Right lobe of liver (tissue), 6 donors: ENCODE measurements around the gene CYP2E1. TPM values are rescaled to one million over a fixed set of nuclear protein-coding genes. Genes with fewer than 3 reads are reported as not detected.

Experiments
- ATAC-seq, 4 donors: fragments of 200-7000 bp; cut with Tn5 transposase; one replicate each; pipeline ENCODE4 v1.9.1; 2020; ENCODE audit warnings: mild to moderate bottlenecking in 4 of 4, moderate library complexity in 4 of 4
- DNase-seq, 3 donors: peaks; one replicate each; pipeline ENCODE4 v3.0.0-alpha.2; 2020
- H3K27ac ChIP-seq, 3 donors: fragments of 200-600 bp; one replicate each; pipeline ENCODE4 v1.8.0; 2022
- H3K27me3 ChIP-seq, 2 donors: fragments of 200-600 bp; one replicate each; pipeline ENCODE4 v1.8.0; 2022
- H3K36me3 ChIP-seq, 4 donors: fragments of 200-600 bp; sonication (generic) in 1 of 4; one replicate each; pipeline versions ENCODE4 v1.5.1 to v1.8.0; 2017 to 2022; ENCODE audit warnings: control low read depth in 1 of 4
- H3K4me1 ChIP-seq, 4 donors: fragments of 200-600 bp; sonication (generic) in 1 of 4; one replicate each; pipeline versions ENCODE4 v1.5.1 to v1.8.0; 2017 to 2022; ENCODE audit warnings: control low read depth in 1 of 4
- H3K4me3 ChIP-seq, 3 donors: fragments of 200-600 bp; one replicate each; pipeline ENCODE4 v1.8.0; 2022
- H3K9me3 ChIP-seq, 4 donors: fragments of 200-600 bp; sonication (generic) in 1 of 4; one replicate each; pipeline versions ENCODE4 v1.5.1 to v1.8.0; 2017 to 2022; ENCODE audit warnings: control low read depth in 1 of 4
- POLR2A ChIP-seq: fragments of 450-650 bp; IDR thresholded peaks from one replicate; pipeline ENCODE4 v1.6.1; 2017; ENCODE audit warnings: antibody characterized with exemption, mild to moderate bottlenecking
- WGBS: methylation state at CpG from one replicate; pipeline ENCODE4 v1.1.6; 2018; ENCODE audit warnings: low coverage, low lambda C conversion rate; ENCODE audit not compliant: insufficient coverage; ENCODE audit errors: missing lambda C conversion rate; 5-methylcytosine and 5-hydroxymethylcytosine counted together
- intact Hi-C, 2 donors: fragments of 100-400 bp; cut with DNase I; formaldehyde crosslinking; loops; one replicate each; pipeline versions ENCODE4 v1.11.2 to v1.14.1; 2022
- long read RNA-seq: library from polyadenylated mRNA; unstranded; transcript quantifications from one replicate; pipeline ENCODE4 v2.0.0, GENCODE V29; 2019
- total RNA-seq, 6 experiments: library from RNA; depleted of rRNA in 2 of 6; stranded (reverse); fragments of >200 nt in 2 of 6; fragmentation: NEBNext Ultra II Directional in 3 of 6; extraction: Animal tissue kit (Norgen Biotek cat#: 25700) in 3 of 6; gene quantifications; one replicate each; pipeline versions ENCODE4 v1.1.0 to v1.2.4, GENCODE V29; 2016 to 2023
- TF ChIP-seq, protein P1 (sequence below), 4 donors: fragments of 200-600 bp in 3 of 4; fragments of 450-650 bp in 1 of 4; IDR thresholded peaks; one replicate each; pipeline versions ENCODE4 v1.5.1 to v1.8.0; 2016 to 2022; ENCODE audit warnings: antibody characterized with exemption in 4 of 4, mild to moderate bottlenecking in 2 of 4
- donor health status: DM: no; HTN: yes; CAD: no.
- donor health status: DM: no; HTN: no; CAD: no.
- donor health status: DM: no; HTN: no; CAD: no.
- donor health status: DM: no; HTN: yes; CAD: no.
- donor health status: DM: no; HTN: yes; CAD: no.

Gene CYP2E1
- 1,000 to 10,000 TPM; 1,651 to 5,193 (median 3,912) TPM for total RNA-seq
- long read RNA-seq, transcript CYP2E1-201 (9 exons, 1,667 nt) = major isoform, 5,441 of 5,714 reads
- long read RNA-seq, partial matches to known transcripts = 126 of 5,714 reads
- long read RNA-seq, other reads (novel, unspliced or antisense) = 142 of 5,714 reads

DNA sequence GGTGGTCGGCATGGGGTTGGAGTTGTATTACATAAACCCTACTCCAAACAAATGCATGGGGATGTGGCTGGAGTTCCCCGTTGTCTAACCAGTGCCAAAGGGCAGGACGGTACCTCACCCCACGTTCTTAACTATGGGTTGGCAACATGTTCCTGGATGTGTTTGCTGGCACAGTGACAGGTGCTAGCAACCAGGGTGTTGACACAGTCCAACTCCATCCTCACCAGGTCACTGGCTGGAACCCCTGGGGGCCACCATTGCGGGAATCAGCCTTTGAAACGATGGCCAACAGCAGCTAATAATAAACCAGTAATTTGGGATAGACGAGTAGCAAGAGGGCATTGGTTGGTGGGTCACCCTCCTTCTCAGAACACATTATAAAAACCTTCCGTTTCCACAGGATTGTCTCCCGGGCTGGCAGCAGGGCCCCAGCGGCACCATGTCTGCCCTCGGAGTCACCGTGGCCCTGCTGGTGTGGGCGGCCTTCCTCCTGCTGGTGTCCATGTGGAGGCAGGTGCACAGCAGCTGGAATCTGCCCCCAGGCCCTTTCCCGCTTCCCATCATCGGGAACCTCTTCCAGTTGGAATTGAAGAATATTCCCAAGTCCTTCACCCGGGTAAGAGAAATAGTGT, at the start of gene CYP2E1:
Gene CYP2E1, plus strand, starts transcription at position 407 of the 632 bp plus-strand sequence. Its CDS starts 33 bp downstream, at position 440.
- DNase-seq (peak; percentile 81 to 95 (median 92)), ATAC-seq (peak; percentile 72 to 83 (median 78))
- Histone ChIP-seq H3K4me3 (peak within 1 kb of the TSS; percentile 23 to 85 (median 83)), H3K27ac (peak within 1 kb of the TSS; percentile 33 to 87 (median 71)), H3K27me3 (no peaks in the 10 kb centered on the region), H3K4me1 (peaks cover 0 to 9% (median 2%) of the 10 kb centered on the region in 4 donors), H3K36me3 (peaks cover 0 to 44% (median 14%) of the 10 kb centered on the region in 4 donors), H3K9me3 (no peaks in the 10 kb centered on the region)
- intact Hi-C loops = no loop called here
- 25% methylated on average over 5 of the region's 16 CpGs for WGBS
- peak; percentile 77 for TF ChIP-seq POLR2A
- TF ChIP-seq, protein P1, sequence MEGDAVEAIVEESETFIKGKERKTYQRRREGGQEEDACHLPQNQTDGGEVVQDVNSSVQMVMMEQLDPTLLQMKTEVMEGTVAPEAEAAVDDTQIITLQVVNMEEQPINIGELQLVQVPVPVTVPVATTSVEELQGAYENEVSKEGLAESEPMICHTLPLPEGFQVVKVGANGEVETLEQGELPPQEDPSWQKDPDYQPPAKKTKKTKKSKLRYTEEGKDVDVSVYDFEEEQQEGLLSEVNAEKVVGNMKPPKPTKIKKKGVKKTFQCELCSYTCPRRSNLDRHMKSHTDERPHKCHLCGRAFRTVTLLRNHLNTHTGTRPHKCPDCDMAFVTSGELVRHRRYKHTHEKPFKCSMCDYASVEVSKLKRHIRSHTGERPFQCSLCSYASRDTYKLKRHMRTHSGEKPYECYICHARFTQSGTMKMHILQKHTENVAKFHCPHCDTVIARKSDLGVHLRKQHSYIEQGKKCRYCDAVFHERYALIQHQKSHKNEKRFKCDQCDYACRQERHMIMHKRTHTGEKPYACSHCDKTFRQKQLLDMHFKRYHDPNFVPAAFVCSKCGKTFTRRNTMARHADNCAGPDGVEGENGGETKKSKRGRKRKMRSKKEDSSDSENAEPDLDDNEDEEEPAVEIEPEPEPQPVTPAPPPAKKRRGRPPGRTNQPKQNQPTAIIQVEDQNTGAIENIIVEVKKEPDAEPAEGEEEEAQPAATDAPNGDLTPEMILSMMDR (IDR thresholded peaks at IDR 0.05) = no peak

DNA sequence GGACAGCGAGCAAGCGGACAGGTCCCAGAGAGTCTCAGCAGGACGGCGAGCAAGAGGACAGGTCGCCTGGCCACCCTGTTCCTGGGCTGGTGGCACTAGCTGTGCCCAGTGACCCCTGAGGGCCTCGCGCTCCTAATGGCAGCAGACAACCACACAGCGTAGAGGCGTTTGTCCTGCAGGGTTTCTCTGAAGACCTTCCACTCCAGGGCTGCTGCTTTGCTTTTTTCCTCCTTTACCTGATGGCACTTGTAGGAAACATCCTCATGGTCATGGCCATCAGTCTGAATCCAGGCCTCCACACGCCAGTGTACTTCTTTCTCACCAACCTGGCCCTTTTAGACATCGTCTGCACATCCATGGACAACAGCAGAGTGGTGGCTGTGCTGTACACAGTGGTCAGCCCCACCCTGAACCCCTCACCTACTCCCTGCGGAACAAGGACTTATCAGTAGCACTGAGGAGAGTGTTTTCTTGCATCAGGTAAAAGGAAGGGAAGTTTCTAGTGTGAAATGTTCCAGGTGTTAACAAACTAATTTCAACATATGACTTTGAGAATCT, 46.0 kb upstream of the CYP2E1 start:
- H3K9me3 ChIP-seq = peaks cover 0 to 10% (median 0%) of the 10 kb centered on the region in 4 donors
- no peak overlapping the region for H3K27ac ChIP-seq
- H3K27me3 ChIP-seq = no peaks in the 10 kb centered on the region
- H3K4me1 ChIP-seq = no peaks in the 10 kb centered on the region
- 79% methylated on average over 6 of the region's 12 CpGs for WGBS
- TF ChIP-seq, protein P1 (IDR thresholded peaks at IDR 0.05) = no peak
- no peak for TF ChIP-seq POLR2A
- no peak overlapping the region for H3K4me3 ChIP-seq
- intact Hi-C loops = no loop called here
- H3K36me3 ChIP-seq = no peaks in the 10 kb centered on the region
- no peak for DNase-seq
- ATAC-seq = no peak

DNA sequence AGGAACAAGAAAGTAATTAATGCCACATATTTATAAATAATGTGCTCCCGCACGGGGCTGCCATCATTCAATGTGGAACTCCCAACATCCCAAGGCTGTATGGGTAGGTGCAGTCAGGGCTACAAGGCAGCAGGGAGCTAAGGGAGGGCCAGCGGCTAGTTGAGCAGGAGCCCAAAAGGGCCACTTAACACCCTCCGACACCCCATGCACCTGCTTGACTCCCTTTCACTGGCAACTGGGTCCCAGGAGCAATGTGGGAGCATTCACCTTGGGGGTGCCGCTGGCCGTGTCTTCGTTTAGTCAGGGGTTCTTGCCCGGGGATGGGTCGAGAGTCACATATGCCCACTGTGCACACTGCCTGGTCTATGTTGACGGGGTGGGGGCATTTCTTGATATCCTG, 45.5 kb upstream of the CYP2E1 start:
- H3K36me3 ChIP-seq = no peaks in the 10 kb centered on the region
- DNase-seq = no peak
- intact Hi-C loops = no loop called here

DNA sequence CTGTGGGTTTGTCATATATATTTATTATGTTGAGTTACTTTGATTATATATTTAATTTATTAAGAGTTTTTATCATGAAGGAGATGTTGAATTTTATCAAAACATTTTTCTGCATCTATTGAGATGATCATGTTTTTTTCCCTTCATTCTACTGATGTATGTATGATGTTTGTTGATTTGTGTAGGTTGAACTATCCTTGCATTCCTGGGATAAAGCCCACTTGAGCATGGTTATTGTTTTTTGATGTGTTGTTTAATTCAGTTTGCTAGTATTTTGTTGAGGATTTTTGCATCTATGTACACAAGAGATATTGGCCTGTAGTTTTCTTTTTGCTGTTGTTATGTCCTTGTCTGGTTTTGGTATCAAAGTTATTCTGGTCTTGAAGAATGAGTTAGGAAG, 42.3 kb upstream of the CYP2E1 start:
- no peak for TF ChIP-seq POLR2A
- TF ChIP-seq, protein P1 (IDR thresholded peaks at IDR 0.05) = no peak
- no peak overlapping the region for H3K4me3 ChIP-seq
- H3K9me3 ChIP-seq = peaks cover 0 to 20% (median 0%) of the 10 kb centered on the region in 4 donors
- H3K27ac ChIP-seq = no peak overlapping the region
- no peak for ATAC-seq
- no peak for DNase-seq
- no peaks in the 10 kb centered on the region for H3K27me3 ChIP-seq
- H3K4me1 ChIP-seq = no peaks in the 10 kb centered on the region
- no peaks in the 10 kb centered on the region for H3K36me3 ChIP-seq
- intact Hi-C loops = no loop called here

More for the DNA sequence above, 45.5 kb upstream of the CYP2E1 start:
- no peak for TF ChIP-seq POLR2A
- TF ChIP-seq, protein P1 (IDR thresholded peaks at IDR 0.05) = no peak
- no peaks in the 10 kb centered on the region for H3K27me3 ChIP-seq
- 100% methylated on average over 5 of the region's 10 CpGs for WGBS
- H3K4me3 ChIP-seq = no peak overlapping the region
- peaks cover 0 to 10% (median 0%) of the 10 kb centered on the region in 4 donors for H3K9me3 ChIP-seq
- ATAC-seq = no peak
- H3K4me1 ChIP-seq = no peaks in the 10 kb centered on the region
- H3K27ac ChIP-seq = no peak overlapping the region
